GOT3 (cell line): Measurements from ENCODE around the gene TTLL3.
"Not testable (repeated sequence)": the region's sequence is repeated elsewhere in the genome, so short reads cannot be mapped to it uniquely, and the experiment has no call there.

ENCODE experiments used
- DNase-seq: peaks from one replicate; lab custom pipeline; 2025; ENCODE audit warnings: mixed read lengths; lab: John Stamatoyannopoulos, UW

The TTLL3 gene

GRCh38 chr3:9870978-9871377 lies 60.9 kb downstream of the TTLL3 start:
- DNase-seq, result no peak

DNA sequence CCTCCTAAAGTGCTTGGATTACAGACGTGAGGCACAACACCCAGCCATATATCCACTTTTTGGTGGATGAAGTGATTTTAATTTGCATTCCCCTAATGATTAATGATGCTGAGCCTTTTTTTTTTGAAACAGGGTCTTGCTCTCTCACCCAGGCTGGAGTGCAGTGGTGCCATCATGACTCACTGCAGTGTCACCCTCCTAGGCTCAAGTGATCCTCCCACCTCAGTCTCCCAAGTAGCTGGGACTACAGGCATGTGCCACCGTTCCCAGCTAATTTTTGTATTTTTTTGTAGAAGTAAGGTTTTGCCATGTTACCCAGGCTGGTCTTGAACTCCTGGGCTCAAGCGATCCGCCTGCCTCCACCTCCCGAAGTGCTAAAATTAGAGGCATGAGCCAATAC lies 62.0 kb downstream of the TTLL3 start:
- DNase-seq, result not testable (repeated sequence)

DNA sequence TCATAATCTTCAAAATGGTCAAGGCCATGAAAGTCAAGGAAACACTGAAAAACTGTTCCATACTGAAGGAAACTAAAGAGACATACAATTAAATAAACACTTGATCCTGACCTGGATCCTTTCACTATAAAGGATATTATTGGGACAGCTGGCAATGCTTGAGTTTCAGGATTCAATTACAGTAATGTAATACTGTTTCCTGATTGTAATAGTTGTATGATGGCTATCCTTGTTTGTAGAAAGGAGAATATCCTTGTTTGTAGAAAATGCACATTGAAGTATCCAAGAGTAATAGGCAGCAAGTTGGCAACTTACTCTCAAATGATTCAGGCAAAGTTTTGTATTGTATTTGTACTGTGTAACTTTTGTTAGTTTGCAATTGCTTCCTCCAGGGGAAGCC lies 65.4 kb downstream of the TTLL3 start:
- DNase-seq, result no peak

DNA sequence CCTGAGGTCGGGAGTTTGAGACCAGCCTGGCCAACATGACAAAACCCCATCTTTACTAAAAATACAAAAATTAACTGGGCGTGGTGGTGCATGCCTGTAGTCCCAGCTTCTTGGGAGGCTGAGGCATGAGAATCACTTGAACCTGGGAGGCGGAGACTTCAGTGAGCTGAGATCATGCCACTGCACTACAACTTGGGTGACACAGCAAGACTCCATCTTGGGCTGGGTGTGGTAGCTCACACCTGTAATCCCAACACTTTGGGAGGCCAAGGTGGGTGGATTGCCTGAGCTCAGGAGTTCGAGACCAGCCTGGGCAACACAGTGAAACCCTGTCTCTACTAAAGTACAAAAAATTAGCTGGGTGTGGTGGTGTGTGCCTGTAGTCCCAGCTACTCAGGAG lies 66.2 kb downstream of the TTLL3 start:
- not testable (repeated sequence) for DNase-seq

GRCh38 chr3:9876991-9877390 lies 66.9 kb downstream of the TTLL3 start:
- no peak for DNase-seq

GRCh38 chr3:9878700-9879099 lies 68.6 kb downstream of the TTLL3 start:
- DNase-seq, result no peak

- DNase-seq, result no peak
Observed at GRCh38 chr3:9879830-9880549, 69.9 kb downstream of the TTLL3 start, which contains the start of gene CIDEC. TSS of gene CIDEC (minus strand) at chr3:9880253. CDS start at chr3:9878486, 1,767 bp downstream.

DNA sequence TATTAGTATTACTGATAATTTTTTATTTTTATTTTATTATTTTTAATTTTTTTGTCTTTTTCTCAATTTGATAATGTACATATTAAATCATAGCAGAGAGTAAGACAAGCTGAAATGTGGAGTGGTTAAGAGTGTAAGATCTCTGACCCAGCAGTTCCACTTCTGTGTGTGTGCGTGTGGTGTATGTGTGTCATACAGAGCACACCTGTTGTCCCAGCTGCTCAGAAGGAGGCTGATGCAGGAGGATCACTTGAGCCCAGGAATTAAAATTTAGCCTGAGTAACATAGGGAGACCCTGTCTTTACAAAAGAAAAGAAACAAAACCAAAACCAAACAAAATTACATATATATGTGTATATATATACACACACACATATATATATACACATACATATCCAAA lies 71.4 kb downstream of the TTLL3 start:
- no peak for DNase-seq

DNA sequence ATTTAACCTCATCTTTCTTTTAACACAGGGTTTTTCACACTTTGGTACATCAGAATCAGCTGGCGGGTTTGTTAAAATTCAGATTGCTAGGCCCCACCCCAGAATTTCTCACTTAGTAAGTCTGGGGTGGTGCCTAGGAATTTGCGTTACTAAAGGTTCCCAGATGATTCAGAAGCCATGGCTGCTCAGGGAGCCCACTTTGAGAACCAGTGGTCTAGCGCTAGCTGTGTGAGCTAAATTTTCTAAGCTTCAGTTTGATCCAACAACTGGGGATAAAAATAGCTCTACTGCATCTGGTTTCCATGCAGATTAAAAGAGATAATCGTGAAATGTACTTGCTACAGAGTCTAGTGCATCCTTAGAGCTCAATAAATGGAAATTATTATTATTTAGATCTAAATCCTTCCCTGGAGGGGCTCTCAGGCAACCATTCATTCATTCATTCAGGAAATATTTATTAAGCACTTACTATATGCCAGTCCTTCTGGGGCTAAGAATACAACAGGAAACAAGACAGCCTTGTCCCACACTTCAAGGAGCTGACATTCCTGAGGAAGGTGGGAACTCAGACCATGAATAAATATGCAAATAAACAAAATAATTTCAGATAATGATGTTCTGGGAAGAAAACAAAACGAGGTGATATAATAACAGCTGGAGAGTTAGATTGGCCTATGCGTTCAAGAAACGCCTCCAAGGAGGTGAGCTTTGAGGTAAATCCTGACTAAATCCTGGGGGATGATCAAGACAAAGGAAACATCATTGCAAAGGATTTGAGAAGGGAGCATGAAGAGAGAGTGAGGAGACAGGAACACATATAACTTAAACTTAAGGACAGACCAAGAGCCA lies 73.9 kb downstream of the TTLL3 start:
- no peak for DNase-seq

GRCh38 chr3:9884555-9885165 lies 74.6 kb downstream of the TTLL3 start:
- no peak for DNase-seq
